ENCODE data around the gene CELF2.

CELF2 gene

DNA sequence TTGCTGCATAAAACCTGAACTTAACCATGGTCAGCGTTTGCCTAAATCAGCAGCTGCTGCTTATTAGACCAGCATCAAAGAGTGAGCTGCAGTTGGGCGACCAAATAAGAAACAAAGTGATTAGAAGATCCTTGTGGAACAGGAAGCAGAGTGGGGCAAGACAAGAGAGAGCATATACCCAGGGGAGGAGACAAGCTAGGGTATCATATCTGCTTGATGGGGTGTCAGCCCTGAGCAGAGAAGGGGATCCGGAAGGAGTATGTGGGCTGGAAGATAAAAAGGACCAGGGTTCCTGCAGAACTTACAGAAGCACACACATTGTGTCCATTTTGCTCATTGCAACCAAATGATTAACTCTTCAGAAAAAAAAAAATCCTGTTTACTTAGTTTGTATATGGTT lies 213.6 kb downstream of the CELF2 start:
- DNase-seq = no peak

GRCh38 chr10:11232222-11232961 lies 214.7 kb downstream of the CELF2 start:
- DNase-seq = no peak

DNA sequence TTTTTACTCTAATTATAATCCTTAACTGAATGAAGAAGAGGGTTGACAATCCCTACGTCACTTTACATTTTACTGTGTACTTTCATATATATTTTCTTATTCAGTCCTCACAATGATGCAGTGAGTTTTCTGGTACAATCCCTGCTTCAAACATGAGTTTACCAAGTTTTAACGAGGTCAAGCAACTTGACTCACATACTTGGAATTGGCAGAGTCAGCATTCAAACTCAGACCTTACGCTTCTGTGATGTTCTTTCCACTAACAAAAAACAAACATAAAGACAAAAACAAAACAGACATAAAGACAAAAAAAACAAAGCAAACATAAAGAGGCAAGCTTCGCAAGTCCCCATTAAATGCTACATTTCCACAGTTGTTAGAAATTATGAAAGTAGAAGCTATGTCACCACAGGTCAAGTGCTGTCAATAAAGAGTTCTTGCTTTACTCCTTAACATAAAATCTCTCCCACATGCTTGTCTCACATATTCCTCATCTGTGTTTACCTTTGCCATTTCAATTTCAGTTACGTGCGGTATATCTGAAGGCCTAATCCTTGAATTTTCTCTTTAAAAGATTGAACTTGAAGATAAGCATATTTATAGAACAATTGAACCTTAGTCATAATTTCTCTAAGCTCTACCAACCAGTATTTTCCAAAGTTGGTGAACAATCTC lies 217.3 kb downstream of the CELF2 start:
- no peak for DNase-seq

DNA sequence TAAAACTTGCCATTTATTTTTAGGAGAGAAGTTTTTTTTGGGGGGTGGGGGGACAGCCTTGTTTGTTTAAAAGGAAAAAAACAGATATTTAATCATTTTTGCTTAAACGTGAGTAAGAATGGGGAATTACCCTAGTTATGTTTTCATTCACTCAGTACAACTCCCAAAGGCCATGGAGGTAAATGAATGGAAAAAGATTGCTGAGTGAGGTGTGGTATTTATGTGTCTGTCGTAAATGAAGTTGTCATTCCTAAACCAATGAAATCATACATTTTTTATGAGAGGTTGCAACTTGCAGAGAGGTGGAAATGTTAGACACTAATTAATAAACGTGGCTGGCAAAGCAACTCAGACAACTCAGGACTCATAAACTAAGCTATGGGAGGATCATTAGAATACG lies 218.1 kb downstream of the CELF2 start:
- no peak for DNase-seq

DNA sequence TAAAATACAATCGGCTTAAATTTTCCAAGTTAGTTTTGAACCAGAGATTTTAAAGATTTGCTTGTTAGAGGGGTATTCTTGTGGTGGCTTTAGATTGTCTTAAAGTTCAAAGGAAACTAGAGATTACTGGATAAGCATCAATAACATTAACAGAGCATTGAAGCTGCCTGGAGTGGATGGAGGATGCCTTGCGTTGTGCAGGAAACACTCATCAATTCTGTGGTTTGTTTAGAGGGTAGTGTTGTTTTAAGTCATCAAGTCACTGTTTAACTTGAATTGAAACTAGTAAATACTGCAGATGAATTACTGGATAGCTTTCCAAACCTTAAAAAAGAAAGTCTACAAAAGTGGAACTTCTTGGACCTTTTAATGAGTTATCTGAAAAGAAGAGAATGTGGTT lies 218.6 kb downstream of the CELF2 start:
- DNase-seq = no peak

DNA sequence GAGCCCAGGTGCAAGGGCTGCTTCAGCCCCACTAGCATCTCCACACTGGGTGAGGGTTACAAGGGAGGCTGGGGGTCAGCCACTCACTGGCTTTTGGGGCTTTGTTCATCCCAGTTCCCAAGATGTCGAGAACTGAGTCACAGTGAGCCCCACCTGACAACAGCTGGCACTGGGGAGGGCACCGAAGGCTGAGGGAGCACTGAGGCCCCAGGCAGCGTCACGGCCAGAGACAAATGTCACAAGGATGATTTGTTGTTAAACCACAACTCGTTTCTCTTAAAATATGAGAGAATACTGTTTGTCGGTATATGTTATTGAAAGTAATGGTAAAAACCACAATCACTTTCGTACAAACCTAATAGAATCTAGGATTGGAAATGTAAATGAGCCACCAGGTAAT lies 219.9 kb downstream of the CELF2 start:
- no peak for DNase-seq

- DNase-seq = no peak
Measured at GRCh38 chr10:11238893-11239292, 221.2 kb downstream of the CELF2 start.

GRCh38 chr10:11240641-11241040 lies 223.0 kb downstream of the CELF2 start:
- DNase-seq = no peak

DNA sequence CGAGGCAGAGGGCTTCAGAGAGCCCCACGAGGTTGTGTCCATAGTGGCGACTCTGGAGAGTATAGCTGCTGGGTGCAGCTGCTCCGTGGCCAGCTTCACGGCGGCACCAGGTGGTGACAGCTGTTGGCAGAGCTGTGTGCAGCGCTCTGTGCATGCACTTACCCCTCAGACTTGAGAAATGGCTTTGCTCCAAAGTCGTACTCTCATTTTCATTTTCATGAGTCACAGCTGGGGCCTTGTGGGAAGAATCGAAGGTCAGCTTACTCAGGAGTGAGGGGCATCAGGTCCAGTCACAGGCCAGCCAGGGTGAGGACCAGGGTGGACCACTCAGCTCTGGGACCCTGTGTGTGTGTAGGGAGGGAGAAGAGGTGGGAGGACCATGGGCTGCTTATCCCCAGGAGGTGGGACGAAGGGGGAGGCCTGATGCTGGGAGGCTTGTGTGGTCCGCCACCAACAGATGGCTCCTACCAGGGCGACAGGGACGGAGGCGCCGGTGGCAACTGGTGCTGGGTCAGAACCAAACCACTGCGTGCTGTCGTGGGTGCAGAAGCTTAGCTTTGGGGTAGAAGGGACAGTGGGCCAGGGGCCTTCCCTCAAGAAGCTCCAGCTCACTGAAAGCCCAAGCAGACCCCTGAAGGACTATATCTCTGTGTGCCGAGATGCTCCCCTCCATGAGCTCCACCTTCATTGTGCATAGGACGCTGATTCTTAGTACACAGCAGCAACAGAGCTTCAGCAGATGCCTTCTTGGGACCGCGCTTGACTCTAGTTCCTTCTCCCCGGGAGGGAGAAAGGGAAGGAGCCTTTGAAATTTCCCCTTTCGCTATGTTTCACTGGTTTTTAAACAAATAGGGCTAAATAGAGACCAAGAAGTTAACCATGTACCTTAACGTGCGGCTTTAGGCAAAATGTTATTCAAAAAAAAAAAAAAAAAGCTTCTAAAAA lies 225.0 kb downstream of the CELF2 start:
- DNase-seq = peak; percentile 1

- no peak for DNase-seq
Measured at GRCh38 chr10:11243425-11244222, 226.0 kb downstream of the CELF2 start.

DNA sequence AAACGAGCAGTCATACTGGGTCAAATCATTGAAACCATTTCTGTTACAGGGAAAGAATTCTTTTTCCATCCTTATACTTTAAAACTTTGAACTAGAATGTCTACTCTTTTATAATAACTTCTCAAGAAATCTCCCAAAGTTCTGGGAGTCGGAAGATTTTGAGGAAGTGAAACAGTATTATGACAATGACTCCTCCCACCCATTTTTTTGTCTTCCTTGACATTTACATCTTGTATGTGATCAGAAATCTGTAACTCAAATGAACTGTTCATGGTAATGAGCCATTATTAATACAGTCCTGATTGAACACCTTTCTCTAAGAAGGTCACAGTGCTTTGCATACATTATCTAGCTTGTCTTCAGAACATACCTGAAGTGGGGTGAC lies 227.4 kb downstream of the CELF2 start:
- no peak for DNase-seq

- no peak for DNase-seq
Measured at GRCh38 chr10:11245510-11245909, 227.8 kb downstream of the CELF2 start.

DNA sequence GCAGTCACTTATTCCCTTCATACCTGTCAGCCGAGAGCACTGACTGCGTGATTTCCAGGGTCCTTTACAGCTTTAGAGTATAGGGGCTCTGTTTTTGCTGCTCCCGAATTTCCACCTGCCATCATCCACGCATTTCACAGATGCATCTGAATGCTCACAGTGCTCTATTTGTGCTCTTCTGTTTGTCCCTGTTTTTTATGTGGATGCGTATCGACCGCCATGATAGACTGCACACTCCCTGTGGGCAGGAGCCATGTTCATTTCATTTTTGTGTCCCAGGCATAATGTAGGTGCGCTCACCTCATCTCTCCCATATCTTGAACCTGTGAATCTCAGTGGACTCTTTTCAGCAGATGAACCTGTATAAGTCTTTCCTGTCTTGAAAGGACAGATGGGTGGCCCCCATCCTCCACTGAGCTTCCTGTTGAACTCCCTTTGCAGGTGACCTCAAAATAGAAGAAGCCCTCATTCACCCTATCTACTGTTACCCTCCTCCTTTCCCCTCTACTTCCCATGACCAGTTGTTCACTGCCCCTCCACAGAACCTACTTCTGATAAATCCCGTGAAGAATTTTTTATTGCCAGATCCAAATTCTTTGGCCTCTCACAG lies 228.4 kb downstream of the CELF2 start:
- no peak for DNase-seq

DNA sequence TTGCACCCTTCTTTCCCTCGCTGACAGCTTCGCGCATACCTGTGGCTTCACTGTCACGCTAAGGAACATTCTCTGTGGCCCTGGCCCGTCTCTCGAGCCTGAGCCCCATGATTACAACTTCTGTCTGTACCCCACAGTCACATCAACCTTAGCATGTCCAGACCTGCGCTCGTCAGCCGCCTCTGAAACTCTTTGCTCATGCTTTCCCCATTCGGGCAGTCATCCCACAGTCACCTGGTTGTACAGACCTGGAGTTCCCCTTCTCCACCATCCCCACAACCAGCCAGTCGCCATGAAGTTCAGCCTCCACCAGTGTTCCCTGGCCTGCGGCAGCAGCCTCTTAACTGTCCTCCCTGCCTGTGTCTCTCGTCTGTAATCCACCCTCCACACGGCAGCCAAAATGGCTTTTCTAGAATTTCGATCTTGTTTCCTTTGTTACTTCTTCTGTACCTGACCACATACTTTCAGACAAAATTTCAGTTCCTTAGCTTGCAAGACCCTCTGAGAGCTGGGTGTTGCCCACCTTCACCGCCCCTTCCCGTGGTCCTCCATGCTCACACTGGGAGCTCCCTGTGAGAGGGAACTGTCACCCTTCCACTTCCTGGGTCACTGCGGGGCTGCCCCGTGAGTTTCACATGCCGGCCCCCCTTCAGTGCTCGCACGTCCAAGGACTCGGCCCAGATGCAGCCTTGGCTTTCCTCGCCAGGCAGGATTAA lies 229.2 kb downstream of the CELF2 start:
- DNase-seq = no peak

DNA sequence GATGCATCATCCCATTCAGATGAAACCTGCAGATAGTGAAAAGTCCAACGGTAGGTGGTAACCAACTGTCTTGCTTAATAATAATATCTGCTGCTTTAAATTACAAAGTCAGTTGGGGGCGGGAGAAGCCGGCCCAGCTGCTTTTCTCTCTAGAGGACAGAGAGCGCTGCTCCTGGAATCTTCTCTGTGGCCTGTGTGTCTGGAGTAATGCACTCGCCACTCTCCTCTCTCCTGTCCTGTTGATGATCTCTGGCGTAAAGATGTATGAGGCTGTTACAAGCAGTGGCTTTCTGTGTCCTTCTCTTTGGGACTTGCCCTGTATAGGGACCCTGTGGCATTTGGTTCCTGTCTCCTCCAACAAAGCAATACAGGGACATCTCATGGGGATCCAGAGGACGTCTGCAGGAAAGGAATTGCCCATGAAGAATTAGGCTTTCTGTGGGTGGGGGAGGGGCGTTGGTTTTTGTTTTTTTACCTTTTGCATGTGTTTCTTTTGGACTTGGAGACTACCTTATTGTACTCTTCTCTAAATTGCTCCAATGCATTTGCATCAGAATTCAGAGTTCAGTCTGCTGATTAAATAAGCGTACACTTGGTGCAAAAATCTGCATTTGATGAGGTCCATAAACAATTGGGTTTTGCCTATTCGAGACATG lies 231.6 kb downstream of the CELF2 start:
- no peak for DNase-seq

DNA sequence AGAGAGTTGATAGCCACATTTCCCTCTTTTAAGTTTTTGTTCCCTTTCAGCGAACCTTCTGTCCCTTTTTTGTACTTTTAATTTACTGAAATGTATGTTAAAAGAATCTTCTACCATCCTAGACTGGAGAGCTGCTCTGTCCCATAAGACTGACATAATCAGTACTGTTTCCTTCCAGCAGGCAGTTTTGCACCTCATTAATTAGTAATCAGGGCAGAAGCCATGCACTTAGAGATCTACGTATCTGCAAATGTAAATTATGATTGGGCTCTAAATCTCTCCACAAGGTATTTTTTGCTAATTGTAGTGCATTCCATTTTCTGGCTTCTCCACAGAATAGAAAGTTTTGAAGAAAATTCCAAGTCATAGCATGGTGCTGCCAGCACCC lies 232.1 kb downstream of the CELF2 start:
- DNase-seq = no peak

GRCh38 chr10:11250304-11250703 lies 232.6 kb downstream of the CELF2 start:
- DNase-seq = no peak

- DNase-seq = no peak
Measured at GRCh38 chr10:11252887-11253286, 235.2 kb downstream of the CELF2 start.

DNA sequence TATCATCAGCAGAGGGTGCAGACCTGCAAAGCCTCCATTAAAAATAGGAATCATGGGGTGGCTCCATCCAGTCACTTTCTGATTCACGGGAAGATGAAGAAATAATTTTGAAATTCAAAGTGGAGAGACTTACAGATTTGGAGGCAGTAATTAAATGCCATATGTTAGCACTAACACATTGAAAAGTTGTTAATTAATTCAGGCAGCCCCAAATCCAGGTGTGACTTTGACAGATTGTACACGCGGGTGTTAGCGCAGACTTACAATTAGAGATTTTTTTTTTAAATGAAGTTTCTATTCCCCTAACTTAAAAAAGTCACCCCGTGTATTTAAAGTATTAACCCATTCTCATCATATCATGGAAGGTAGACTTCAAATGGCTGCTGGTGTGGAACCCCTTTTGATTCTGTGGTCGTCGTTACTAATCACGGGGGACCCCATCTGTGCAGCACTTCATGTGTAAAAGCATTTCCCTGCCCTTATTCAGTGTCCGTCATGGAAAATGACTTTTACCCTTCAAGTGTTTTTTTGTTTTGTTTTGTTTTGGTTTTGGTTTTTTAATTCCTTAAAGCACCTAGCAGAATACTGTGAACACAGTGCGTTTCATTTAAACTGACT lies 235.8 kb downstream of the CELF2 start:
- no peak for DNase-seq

DNA sequence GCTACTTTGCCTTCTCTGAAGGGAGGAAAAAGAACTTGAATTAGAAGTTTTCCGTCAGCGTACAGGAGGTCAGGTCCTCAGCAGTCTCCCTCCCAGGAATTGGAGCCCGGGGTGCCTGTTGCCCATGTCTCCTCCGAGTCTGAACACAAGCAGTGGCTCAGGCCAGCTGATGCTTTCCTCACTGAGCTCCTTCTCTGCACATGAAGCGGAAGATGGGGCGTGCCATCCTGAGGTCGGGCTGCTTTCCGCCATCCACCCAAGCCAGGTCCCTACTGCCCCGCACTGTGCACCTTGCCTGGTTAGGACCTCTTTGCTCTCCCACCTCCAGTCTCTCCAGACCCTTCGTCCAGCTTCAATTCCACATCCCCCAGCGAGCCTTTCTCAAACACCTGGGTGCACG lies 237.5 kb downstream of the CELF2 start:
- no peak for DNase-seq

All from HCEC 1CT (cell line).